Keratinocyte (primary cell): Measurements from ENCODE around the gene NIPSNAP2. TPM values are rescaled to one million over a fixed set of nuclear protein-coding genes. Genes with fewer than 3 reads are reported as not detected.
"Not testable (repeated sequence)": the region's sequence is repeated elsewhere in the genome, so short reads cannot be mapped to it uniquely, and the experiment has no call there.

Experiments used
- DNase-seq: peaks from one replicate; pipeline ENCODE4 v3.0.0-alpha.2; 2011; ENCODE audit warnings: low read depth, missing footprints, low spot score
- FAIRE-seq: peaks from 2 replicates; lab custom pipeline; 2011; peaks lifted over from hg19 to GRCh38; lab: Jason Lieb, UNC
- H2AFZ ChIP-seq: 2 replicates; pipeline ENCODE4 v1.6.0; 2012; ENCODE audit warnings: low read length, control low read depth, inconsistent platforms; ENCODE audit not compliant: control insufficient read depth
- H3K27ac ChIP-seq: 2 replicates; pipeline ENCODE4 v1.5.1; 2011; ENCODE audit warnings: low read length; ENCODE audit not compliant: control insufficient read depth, insufficient read depth
- H3K27me3 ChIP-seq: 3 replicates; pipeline ENCODE4 v1.6.0; 2011; ENCODE audit warnings: low read length; ENCODE audit not compliant: control insufficient read depth, insufficient read depth; ENCODE audit errors: extremely low read depth
- H3K36me3 ChIP-seq, 2 experiments: 2 replicates in 1 of 2; 3 replicates in 1 of 2; pipeline ENCODE4 v1.5.1; 2011; ENCODE audit warnings: low read length in 2 of 2, mild to moderate bottlenecking in 1 of 2; ENCODE audit not compliant: control insufficient read depth in 2 of 2, insufficient read depth in 2 of 2; ENCODE audit errors: extremely low read depth in 1 of 2
- H3K4me1 ChIP-seq: 3 replicates; pipeline ENCODE4 v1.5.1; 2011; ENCODE audit warnings: low read length; ENCODE audit not compliant: control insufficient read depth, insufficient read depth; ENCODE audit errors: extremely low read depth
- H3K4me2 ChIP-seq: 3 replicates; pipeline ENCODE4 v1.6.0; 2011; ENCODE audit warnings: low read depth, low read length; ENCODE audit not compliant: control insufficient read depth, insufficient read depth; ENCODE audit errors: extremely low read depth
- H3K4me3 ChIP-seq, 3 experiments: fragments of 200-600 bp in 1 of 3; sonication (generic) in 1 of 3; 2 replicates in 2 of 3; 3 replicates in 1 of 3; pipeline ENCODE4 v1.5.1; 2011 to 2016; ENCODE audit warnings: low read length in 3 of 3, mild to moderate bottlenecking in 3 of 3, control low read depth in 2 of 3, inconsistent platforms in 1 of 3, low read depth in 1 of 3, mixed read lengths in 1 of 3, mixed run types in 1 of 3, moderate library complexity in 1 of 3; ENCODE audit not compliant: control insufficient read depth in 2 of 3, insufficient read depth in 2 of 3; ENCODE audit errors: extremely low read depth in 1 of 3
- H3K79me2 ChIP-seq: 2 replicates; pipeline ENCODE4 v1.6.0; 2012; ENCODE audit warnings: low read length; ENCODE audit not compliant: control insufficient read depth, insufficient read depth
- H3K9ac ChIP-seq: 3 replicates; pipeline ENCODE4 v1.6.0; 2011; ENCODE audit warnings: low read length; ENCODE audit not compliant: control insufficient read depth, insufficient read depth; ENCODE audit errors: extremely low read depth
- H3K9me1 ChIP-seq: 3 replicates; pipeline ENCODE4 v1.6.0; 2011; ENCODE audit warnings: low read length; ENCODE audit not compliant: control insufficient read depth, insufficient read depth; ENCODE audit errors: extremely low read depth
- H3K9me3 ChIP-seq: 2 replicates; pipeline ENCODE4 v1.5.1; 2012; ENCODE audit warnings: low read depth, low read length; ENCODE audit not compliant: control insufficient read depth
- H4K20me1 ChIP-seq: 3 replicates; pipeline ENCODE4 v1.6.0; 2011; ENCODE audit warnings: low read length; ENCODE audit not compliant: control insufficient read depth, insufficient read depth; ENCODE audit errors: extremely low read depth
- CTCF ChIP-seq, 3 experiments: IDR thresholded peaks in 1 of 3; conservative IDR thresholded peaks in 1 of 3; optimal IDR thresholded peaks in 1 of 3; 2 replicates in 2 of 3; 3 replicates in 1 of 3; pipeline versions ENCODE3 to v1.5.1; 2011; ENCODE audit warnings: low read length in 3 of 3, mild to moderate bottlenecking in 3 of 3, moderate library complexity in 2 of 3, control low read depth in 1 of 3, inconsistent platforms in 1 of 3; ENCODE audit not compliant: insufficient read depth in 2 of 3; ENCODE audit errors: extremely low read depth in 1 of 3
- EZH2 ChIP-seq: IDR thresholded peaks from one replicate; pipeline ENCODE4 v1.6.1; 2012; ENCODE audit warnings: inconsistent platforms, mild to moderate bottlenecking, low read length, moderate library complexity
- dilution Hi-C: fragments of 300-500 bp; cut with MboI; formaldehyde crosslinking; loops from one replicate; pipeline ENCODE4 v1.7.0; 2020; ENCODE audit warnings: low sequenced_read_pairs; ENCODE audit not compliant: extremely low pct_ligation_motif_present
- polyA plus RNA-seq, 5 experiments: library from polyadenylated mRNA; depleted of rRNA in 3 of 5; stranded (reverse) in 3 of 5; stranded (forward) in 1 of 5; unstranded in 1 of 5; fragments of >200 nt; gene quantifications; 1 replicate in 1 of 5; 2 replicates in 3 of 5; 3 replicates in 1 of 5; pipeline versions ENCODE4 v1.2.1 to v1.2.3, GENCODE V29; 2011 to 2012; ENCODE audit warnings: missing spikeins in 2 of 5, low read depth in 1 of 5, low replicate concordance in 1 of 5

The NIPSNAP2 gene
- polyA plus RNA-seq, 1 donor (not counting 4 experiments of a cell fraction or from before 2014, with no cell fraction given), result 64.7 TPM

DNA sequence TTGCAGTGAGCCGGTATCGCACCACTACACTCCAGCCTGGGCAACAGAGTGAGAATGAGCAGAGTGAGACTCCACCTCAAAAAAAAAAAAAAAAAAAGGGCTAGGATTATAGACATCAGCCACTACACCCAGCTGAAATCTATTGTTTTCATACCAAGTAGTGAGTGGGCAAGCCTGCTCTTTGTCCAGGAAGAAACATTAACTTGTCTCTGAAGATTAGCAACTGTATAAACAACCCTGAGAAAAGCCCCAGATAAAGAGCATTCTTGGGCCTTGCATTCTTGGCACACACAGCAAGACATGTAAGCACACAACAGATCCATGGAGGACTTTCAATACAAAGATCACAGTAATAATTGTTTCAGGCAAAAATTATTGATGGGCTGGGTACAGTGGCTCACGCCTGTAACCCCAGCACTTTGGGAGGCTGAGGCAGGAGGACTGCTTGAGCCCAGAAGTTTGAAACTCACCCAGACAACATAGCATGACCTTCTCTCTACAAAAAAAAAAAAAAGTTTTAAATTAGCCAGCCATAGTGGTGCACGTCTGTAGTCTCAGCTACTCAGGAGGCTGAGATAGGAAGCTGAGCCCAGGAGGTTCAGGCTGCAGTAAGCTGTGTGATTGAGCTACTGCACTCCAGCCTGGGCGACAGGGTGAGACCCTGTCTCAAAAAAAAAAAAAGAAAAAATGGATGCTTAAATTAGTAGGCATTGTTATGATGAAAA lies 82.5 kb downstream of the NIPSNAP2 start:
- DNase-seq, result no peak
- Histone ChIP-seq H3K27me3 (no peaks in the 10 kb centered on the region), H3K36me3 (peaks cover 0 to 3% of the 10 kb centered on the region in 2 experiments), H3K4me3 (no peak overlapping the region), H3K79me2 (peaks cover 32% of the 10 kb centered on the region), H3K9me3 (no peaks in the 10 kb centered on the region), H3K9ac (no peak overlapping the region), H3K27ac (peak overlapping the region; percentile 20), H3K4me2 (no peak overlapping the region), H3K9me1 (no peaks in the 10 kb centered on the region), H3K4me1 (peaks cover 9% of the 10 kb centered on the region), H4K20me1 (no peaks in the 10 kb centered on the region), H2AFZ (no peak overlapping the region)
- TF ChIP-seq CTCF (optimal IDR thresholded peaks at IDR 0.05 in 1 of 3, IDR thresholded peaks at IDR 0.05 in 1 of 3, conservative IDR thresholded peaks at IDR 0.05 in 1 of 3; ENCODE audit: extremely low read depth in 1 of 3, insufficient read depth in 2 of 3, low read length in 3 of 3) (no peak), EZH2 (no peak)
- dilution Hi-C loops, result no loop called here
- no peak for FAIRE-seq

DNA sequence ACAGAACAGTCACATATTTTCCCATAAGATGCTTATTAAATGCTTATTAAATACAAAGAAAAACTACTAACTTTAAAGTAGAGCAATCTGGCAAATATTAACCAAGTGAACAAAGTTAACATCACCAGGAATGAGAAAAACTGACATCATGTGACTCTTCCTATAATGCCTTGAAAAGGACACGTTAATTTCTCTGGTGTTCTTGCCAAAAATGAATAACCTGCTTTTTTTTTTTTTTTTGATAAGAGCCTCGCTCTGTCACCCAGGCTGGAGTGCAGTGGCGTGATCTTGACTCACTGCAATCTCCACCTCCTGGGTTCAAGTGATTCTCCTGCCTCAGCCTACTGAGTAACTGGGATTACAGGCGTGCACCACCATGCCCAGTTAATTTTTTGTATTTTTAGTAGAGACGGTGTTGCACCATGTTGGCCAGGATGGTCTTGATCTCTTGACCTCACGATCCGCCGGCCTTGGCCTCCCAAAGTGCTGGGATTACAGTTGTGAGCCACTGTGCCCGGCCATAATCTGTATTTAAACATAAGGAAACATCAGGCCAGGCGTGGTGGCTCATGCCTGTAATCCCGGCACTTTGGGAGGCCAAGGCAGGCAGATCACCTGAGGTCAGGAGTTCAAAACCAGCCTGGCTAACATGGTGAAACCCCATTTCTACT lies 83.2 kb downstream of the NIPSNAP2 start:
- H3K9ac ChIP-seq, dilution Hi-C loops, H3K9me1 ChIP-seq, H3K4me3 ChIP-seq, FAIRE-seq, H3K36me3 ChIP-seq, H3K27me3 ChIP-seq, H2AFZ ChIP-seq, DNase-seq, H3K4me2 ChIP-seq, H3K9me3 ChIP-seq, H4K20me1 ChIP-seq, H3K4me1 ChIP-seq: not testable (repeated sequence)
- Histone ChIP-seq H3K27ac (peak overlapping the region; percentile 20), H3K79me2 (peaks cover 39% of the 10 kb centered on the region)
